ENCODE results near the gene AP1B1. TPM values are rescaled to one million over a fixed set of nuclear protein-coding genes. Genes with fewer than 3 reads are reported as not detected.

AP1B1 gene
- total and polyA plus RNA-seq, 2 of the 8 experiments (the other 6 are each of a cell fraction or from before 2014, with no cell fraction given) = 64.2 to 86.8 TPM

GRCh38 chr22:29431986-29432385, 43.6 kb upstream of the AP1B1 start (continued):
- TF ChIP-seq, protein P1, sequence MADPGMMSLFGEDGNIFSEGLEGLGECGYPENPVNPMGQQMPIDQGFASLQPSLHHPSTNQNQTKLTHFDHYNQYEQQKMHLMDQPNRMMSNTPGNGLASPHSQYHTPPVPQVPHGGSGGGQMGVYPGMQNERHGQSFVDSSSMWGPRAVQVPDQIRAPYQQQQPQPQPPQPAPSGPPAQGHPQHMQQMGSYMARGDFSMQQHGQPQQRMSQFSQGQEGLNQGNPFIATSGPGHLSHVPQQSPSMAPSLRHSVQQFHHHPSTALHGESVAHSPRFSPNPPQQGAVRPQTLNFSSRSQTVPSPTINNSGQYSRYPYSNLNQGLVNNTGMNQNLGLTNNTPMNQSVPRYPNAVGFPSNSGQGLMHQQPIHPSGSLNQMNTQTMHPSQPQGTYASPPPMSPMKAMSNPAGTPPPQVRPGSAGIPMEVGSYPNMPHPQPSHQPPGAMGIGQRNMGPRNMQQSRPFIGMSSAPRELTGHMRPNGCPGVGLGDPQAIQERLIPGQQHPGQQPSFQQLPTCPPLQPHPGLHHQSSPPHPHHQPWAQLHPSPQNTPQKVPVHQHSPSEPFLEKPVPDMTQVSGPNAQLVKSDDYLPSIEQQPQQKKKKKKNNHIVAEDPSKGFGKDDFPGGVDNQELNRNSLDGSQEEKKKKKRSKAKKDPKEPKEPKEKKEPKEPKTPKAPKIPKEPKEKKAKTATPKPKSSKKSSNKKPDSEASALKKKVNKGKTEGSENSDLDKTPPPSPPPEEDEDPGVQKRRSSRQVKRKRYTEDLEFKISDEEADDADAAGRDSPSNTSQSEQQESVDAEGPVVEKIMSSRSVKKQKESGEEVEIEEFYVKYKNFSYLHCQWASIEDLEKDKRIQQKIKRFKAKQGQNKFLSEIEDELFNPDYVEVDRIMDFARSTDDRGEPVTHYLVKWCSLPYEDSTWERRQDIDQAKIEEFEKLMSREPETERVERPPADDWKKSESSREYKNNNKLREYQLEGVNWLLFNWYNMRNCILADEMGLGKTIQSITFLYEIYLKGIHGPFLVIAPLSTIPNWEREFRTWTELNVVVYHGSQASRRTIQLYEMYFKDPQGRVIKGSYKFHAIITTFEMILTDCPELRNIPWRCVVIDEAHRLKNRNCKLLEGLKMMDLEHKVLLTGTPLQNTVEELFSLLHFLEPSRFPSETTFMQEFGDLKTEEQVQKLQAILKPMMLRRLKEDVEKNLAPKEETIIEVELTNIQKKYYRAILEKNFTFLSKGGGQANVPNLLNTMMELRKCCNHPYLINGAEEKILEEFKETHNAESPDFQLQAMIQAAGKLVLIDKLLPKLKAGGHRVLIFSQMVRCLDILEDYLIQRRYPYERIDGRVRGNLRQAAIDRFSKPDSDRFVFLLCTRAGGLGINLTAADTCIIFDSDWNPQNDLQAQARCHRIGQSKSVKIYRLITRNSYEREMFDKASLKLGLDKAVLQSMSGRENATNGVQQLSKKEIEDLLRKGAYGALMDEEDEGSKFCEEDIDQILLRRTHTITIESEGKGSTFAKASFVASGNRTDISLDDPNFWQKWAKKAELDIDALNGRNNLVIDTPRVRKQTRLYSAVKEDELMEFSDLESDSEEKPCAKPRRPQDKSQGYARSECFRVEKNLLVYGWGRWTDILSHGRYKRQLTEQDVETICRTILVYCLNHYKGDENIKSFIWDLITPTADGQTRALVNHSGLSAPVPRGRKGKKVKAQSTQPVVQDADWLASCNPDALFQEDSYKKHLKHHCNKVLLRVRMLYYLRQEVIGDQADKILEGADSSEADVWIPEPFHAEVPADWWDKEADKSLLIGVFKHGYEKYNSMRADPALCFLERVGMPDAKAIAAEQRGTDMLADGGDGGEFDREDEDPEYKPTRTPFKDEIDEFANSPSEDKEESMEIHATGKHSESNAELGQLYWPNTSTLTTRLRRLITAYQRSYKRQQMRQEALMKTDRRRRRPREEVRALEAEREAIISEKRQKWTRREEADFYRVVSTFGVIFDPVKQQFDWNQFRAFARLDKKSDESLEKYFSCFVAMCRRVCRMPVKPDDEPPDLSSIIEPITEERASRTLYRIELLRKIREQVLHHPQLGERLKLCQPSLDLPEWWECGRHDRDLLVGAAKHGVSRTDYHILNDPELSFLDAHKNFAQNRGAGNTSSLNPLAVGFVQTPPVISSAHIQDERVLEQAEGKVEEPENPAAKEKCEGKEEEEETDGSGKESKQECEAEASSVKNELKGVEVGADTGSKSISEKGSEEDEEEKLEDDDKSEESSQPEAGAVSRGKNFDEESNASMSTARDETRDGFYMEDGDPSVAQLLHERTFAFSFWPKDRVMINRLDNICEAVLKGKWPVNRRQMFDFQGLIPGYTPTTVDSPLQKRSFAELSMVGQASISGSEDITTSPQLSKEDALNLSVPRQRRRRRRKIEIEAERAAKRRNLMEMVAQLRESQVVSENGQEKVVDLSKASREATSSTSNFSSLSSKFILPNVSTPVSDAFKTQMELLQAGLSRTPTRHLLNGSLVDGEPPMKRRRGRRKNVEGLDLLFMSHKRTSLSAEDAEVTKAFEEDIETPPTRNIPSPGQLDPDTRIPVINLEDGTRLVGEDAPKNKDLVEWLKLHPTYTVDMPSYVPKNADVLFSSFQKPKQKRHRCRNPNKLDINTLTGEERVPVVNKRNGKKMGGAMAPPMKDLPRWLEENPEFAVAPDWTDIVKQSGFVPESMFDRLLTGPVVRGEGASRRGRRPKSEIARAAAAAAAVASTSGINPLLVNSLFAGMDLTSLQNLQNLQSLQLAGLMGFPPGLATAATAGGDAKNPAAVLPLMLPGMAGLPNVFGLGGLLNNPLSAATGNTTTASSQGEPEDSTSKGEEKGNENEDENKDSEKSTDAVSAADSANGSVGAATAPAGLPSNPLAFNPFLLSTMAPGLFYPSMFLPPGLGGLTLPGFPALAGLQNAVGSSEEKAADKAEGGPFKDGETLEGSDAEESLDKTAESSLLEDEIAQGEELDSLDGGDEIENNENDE (IDR thresholded peaks at IDR 0.05; ENCODE audit: insufficient replicate concordance, low read length) = no peak
- TF ChIP-seq, protein P2, sequence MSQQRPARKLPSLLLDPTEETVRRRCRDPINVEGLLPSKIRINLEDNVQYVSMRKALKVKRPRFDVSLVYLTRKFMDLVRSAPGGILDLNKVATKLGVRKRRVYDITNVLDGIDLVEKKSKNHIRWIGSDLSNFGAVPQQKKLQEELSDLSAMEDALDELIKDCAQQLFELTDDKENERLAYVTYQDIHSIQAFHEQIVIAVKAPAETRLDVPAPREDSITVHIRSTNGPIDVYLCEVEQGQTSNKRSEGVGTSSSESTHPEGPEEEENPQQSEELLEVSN (IDR thresholded peaks at IDR 0.05) = no peak

Measured in H1 (cell line).